ENCODE measurements around the gene SLC35E2B.
A peak's percentile ranks its signal among the peaks of the same experiment; 100 is the strongest.
"Not testable (repeated sequence)": the region's sequence is repeated elsewhere in the genome, so short reads cannot be mapped to it uniquely, and the experiment has no call there.

SLC35E2B gene

GRCh38 chr1:1646326-1646725 lies 46.3 kb downstream of the SLC35E2B start:
- DNase-seq: not testable (repeated sequence)

GRCh38 chr1:1640711-1641461 lies 51.7 kb downstream of the SLC35E2B start:
- DNase-seq: not testable (repeated sequence)

- not testable (repeated sequence) for DNase-seq
Measured at GRCh38 chr1:1640081-1640480, 52.5 kb downstream of the SLC35E2B start.

GRCh38 chr1:1639368-1639767 lies 53.2 kb downstream of the SLC35E2B start:
- DNase-seq: not testable (repeated sequence)

- DNase-seq: not testable (repeated sequence)
Measured at GRCh38 chr1:1638528-1638927, 54.1 kb downstream of the SLC35E2B start.

GRCh38 chr1:1637479-1637875 lies 55.1 kb downstream of the SLC35E2B start:
- DNase-seq: not testable (repeated sequence)

GRCh38 chr1:1636621-1637478 lies 55.7 kb downstream of the SLC35E2B start:
- not testable (repeated sequence) for DNase-seq

- not testable (repeated sequence) for DNase-seq
Measured at GRCh38 chr1:1634613-1635012, 58.0 kb downstream of the SLC35E2B start.

GRCh38 chr1:1633409-1633808 lies 59.2 kb downstream of the SLC35E2B start:
- not testable (repeated sequence) for DNase-seq

- no peak for DNase-seq
Measured at GRCh38 chr1:1631782-1632420, 60.7 kb downstream of the SLC35E2B start, which contains the start of gene MMP23B. TSS of gene MMP23B (plus strand) at chr1:1632173. CDS start at chr1:1632219, 46 bp downstream.

- peak in 23 of 56 donors; percentile 12 to 67 (median 43) for DNase-seq
Measured at GRCh38 chr1:1630965-1631781, 61.4 kb downstream of the SLC35E2B start.

GRCh38 chr1:1630191-1630964 lies 62.2 kb downstream of the SLC35E2B start:
- DNase-seq: peak in 19 of 56 donors; percentile 15 to 73 (median 46)

GRCh38 chr1:1629430-1630190 lies 63.0 kb downstream of the SLC35E2B start:
- DNase-seq: peak in 1 of 56 donors; percentile 2

GRCh38 chr1:1628754-1629429 lies 63.7 kb downstream of the SLC35E2B start:
- DNase-seq: no peak

GRCh38 chr1:1627829-1628753 lies 64.5 kb downstream of the SLC35E2B start:
- DNase-seq: no peak

GRCh38 chr1:1627261-1627828 lies 65.2 kb downstream of the SLC35E2B start:
- no peak for DNase-seq
